Spleen (tissue), 7 donors: ENCODE measurements around the gene GJD2.

ENCODE experiments used
- POLR2AphosphoS5 ChIP-seq, 3 donors: sonication (generic); formaldehyde crosslinking; IDR thresholded peaks; one replicate each; pipeline ENCODE4 v1.5.1; 2017; ENCODE audit warnings: antibody characterized with exemption in 3 of 3
- TF ChIP-seq, protein P1 (sequence below), 11 experiments: fragments of 200-600 bp in 7 of 11; fragments of 450-650 bp in 4 of 11; sonication (generic) in 4 of 11; IDR thresholded peaks in 8 of 11; conservative IDR thresholded peaks in 3 of 11; 1 replicate in 7 of 11; 2 replicates in 4 of 11; pipeline versions ENCODE4 v1.4.0 to v1.8.0; 2016 to 2021; ENCODE audit warnings: antibody characterized with exemption in 11 of 11, inconsistent platforms in 4 of 11, mild to moderate bottlenecking in 1 of 11
- donor health status: DM: no; HTN: no; CAD: no; lungs with moderate emphysema.
- donor health status: DM: no; HTN: no; CAD: no.
- donor health status: DM: no; HTN: no; CAD: no.

DNA sequence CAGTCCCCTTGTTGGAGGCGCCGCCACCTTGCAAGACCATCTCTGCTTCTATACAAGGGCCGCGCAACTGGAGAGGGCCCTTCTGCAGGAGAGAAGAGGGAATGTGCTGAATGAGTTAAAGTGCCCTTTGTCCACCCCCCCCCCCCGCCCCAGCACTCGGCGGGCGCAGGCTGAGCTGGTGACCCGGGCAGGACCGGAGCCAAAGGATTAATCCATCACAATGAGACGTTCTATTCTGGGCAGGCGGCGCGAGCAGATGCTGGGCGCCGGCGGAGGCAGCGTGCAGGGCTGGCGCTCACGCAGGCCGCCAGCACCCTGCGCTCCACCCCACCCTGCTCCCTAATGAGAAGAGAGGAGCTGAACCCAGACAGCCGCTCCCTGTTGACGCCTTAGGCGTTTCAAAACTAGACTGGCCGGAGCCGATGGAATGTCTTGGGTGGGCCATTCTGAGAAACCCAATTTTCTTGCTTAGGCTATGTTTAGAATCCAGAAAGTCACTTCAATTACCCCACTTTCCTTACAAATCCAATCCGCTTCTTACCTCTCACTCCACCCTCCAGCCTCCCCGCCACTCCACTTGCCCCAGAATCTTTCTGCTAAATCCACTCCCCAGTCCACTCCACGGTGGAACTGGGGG, 32.9 kb downstream of the GJD2 start:
- TF ChIP-seq, protein P1, sequence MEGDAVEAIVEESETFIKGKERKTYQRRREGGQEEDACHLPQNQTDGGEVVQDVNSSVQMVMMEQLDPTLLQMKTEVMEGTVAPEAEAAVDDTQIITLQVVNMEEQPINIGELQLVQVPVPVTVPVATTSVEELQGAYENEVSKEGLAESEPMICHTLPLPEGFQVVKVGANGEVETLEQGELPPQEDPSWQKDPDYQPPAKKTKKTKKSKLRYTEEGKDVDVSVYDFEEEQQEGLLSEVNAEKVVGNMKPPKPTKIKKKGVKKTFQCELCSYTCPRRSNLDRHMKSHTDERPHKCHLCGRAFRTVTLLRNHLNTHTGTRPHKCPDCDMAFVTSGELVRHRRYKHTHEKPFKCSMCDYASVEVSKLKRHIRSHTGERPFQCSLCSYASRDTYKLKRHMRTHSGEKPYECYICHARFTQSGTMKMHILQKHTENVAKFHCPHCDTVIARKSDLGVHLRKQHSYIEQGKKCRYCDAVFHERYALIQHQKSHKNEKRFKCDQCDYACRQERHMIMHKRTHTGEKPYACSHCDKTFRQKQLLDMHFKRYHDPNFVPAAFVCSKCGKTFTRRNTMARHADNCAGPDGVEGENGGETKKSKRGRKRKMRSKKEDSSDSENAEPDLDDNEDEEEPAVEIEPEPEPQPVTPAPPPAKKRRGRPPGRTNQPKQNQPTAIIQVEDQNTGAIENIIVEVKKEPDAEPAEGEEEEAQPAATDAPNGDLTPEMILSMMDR (IDR thresholded peaks at IDR 0.05 in 8 of 11, conservative IDR thresholded peaks at IDR 0.05 in 3 of 11) = no peak
- peak in 1 of 3 donors; percentile 53 for TF ChIP-seq POLR2AphosphoS5 (IDR thresholded peaks at IDR 0.05)
